HT-29 (cell line): ENCODE data around the gene VKORC1. TPM values are rescaled to one million over a fixed set of nuclear protein-coding genes. Genes with fewer than 3 reads are reported as not detected.

Source experiments
- DNase-seq: peaks from one replicate; pipeline ENCODE4 v3.0.0-alpha.2; 2015; ENCODE audit warnings: low spot score
- total RNA-seq: library from RNA; depleted of rRNA; stranded (reverse); fragments of >200 nt; shearing (Covaris generic); gene quantifications from 2 replicates; pipeline ENCODE4 v1.2.3, GENCODE V29; 2014

VKORC1 gene
- total RNA-seq, 1 experiment from 2014 or later: 72.3 TPM

DNA sequence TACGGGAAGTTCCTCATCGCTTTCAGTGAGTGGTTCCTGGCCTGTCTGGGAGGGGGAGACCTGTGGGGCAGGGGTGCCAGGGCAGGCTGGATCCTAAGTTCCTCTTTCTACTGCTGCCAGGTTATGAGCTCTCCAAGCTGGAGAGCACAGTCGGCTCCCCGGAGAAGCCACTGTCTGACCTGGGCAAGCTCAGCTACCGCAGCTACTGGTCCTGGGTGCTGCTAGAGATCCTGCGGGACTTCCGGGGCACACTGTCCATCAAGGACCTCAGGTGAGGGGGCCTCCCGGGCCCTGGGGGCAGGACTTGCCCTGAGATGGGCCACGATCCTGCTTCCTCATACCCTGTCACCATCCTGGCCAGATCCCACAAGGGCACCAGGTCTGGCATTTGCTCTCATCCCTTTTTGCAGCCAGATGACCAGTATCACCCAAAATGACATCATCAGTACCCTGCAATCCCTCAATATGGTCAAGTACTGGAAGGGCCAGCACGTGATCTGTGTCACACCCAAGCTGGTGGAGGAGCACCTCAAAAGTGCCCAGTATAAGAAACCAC is 35.8 kb upstream of the VKORC1 start:
- no peak for DNase-seq

DNA sequence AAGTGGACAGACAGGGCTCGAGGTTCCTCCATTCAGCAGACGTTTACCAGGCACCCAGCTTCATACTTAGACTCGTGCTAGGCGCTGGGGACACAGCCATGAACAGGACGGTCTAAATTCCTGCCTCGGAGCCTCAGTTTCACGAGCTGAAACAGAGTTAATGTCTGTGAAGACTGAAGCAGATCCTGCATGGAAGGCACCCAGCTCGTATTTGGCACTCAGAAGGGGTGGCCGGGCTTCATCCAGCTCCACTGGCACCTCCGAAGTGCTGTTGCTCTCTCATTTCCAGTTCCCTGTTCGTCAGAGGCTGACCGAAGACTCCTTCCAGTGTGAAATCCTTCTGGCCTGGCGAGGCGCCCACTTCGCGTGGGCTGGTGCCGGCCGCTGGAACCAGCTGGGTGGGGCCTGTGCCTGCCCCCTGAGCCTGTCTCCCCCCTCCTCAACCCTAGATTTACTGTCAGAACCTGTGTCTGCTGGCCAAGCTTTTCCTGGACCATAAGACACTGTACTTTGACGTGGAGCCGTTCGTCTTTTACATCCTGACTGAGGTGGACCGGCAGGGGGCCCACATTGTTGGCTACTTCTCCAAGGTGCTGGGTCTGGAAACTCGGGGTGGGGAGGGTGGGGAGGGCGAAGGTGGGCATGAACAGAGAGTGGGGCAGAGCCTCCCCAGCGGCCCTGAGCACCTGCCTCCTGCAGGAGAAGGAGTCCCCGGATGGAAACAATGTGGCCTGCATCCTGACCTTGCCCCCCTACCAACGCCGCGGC is 35.2 kb upstream of the VKORC1 start:
- peak; percentile 26 for DNase-seq

DNA sequence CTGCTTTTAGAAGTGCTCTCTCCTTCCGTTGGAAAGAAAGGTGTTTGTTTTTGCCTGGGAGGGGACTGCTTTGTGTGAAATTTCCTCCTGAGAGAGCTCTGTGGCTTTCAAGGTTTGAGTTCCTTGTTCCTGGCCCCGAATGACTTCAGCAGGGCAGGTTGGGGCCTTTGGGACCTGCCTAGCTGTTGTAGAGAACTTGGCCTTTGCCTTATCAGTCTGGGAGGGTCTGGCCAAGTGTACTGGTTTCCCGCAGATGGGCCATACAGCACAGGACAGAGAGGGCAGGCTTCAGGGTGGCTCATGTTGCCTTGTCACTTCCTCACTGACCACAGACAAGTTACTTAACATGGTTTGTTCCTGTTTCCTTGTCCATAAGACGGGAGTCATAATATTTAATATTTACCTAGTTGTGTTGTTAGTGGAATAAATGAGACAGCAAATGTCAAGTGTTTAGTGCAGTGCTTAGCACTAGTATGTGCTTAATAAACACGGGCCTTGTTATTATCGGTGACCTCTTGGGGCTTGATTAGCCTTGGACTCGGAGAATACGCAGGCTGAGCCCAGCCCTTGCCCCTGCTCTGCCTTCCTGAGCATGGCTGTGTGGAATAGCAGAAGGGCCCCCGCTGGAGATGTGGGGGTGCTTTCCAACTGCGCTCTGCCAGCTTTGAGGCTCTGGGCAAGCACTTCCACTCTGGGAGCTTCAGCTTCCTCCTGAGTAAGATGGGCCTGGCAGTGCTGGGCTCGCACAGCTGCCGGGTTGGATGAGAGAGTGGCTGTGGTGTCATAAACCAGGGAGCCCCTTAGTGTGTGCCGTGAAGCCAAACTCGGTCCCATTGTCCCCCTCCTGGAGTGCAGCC is 34.3 kb upstream of the VKORC1 start:
- DNase-seq: peak; percentile 69

DNA sequence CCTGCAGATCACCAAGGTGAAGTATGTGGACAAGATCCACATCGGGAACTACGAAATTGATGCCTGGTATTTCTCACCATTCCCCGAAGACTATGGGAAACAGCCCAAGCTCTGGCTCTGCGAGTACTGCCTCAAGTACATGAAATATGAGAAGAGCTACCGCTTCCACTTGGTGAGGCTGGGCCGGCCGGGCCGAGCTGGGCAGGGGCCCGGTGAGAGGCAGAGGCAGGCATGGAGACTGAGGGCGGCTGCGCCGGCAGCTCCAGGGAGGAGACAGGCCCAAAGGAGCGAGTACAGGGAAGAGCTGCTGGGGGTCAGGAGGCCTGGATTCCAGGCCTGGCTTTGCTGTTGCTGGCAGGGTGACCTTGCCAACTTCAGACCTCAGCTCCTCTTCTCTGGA is 32.6 kb upstream of the VKORC1 start:
- DNase-seq: no peak

DNA sequence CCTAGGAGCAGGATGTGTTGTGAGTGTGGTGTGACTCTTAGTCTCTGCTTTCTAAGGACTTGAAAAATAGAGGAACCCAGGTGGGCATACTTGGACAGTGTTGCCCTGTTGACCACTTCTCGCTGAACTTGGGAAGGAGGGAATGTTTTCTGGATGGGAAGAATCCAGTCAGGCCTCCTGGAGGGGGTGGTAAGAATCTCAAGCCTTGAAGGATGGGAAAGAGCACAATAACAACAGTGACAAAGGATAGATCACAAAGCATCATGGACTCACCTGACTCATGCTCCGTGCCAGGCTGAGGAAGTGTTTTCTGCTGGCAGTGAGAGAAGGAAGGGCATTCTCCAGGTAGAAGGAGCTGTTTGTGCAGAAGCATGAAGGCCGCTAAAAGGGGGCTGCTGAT is 31.2 kb upstream of the VKORC1 start:
- no peak for DNase-seq

DNA sequence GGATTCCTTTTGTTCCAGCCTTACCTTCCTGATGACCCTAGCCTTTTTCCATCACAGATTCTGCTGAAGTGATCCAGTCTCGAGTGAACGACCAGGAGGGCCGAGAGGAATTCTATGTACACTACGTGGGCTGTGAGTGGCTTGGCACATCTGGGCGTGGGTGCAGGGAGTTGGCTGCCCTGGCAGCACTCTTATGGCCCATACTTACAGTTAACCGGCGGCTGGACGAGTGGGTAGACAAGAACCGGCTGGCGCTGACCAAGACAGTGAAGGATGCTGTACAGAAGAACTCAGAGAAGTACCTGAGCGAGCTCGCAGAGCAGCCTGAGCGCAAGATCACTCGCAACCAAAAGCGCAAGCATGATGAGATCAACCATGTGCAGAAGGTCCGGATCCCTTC is 25.5 kb upstream of the VKORC1 start:
- no peak for DNase-seq

DNA sequence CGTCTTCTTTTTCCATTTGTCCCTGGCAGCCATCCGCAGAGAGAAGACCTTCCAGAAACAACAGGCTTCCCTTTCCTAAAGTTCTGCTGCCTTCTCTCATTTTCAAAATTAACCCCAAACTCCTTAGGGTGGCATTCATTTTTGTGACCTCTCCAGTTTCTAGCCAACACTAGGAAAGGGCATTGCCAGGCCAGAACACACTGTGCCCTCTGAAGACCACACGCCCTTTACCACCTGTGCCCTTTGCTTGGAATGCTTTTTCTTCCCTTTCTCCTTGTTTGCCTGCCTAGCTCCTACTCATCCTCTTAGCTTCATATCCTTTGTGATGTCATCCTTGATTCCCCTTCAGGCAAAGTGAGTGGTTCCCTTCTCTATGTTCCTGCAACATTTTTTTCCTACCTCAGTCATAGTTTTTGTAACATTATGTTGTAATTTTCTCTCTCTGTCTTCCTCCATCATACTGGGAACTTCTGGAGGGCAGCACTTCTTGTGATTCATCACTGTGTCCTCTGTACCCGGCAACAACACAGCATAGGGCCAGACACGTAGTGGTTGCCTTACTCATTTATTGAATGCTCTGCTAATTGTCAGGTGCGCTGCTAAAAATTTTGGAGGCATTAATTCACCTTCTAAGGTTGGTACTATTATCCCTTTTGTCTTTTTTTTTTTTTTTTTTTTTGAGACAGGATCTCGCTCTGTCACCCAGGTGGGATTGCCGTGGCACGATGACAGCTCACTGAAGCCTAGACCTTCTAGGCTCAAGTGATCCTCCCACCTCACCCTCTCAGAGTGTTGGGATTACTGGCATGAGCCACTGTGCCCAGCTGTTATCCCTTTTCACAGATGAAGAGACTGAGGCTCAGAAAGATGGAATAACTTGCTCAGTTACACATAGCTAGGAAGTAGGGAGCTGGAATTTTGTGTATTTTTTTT is 23.9 kb upstream of the VKORC1 start:
- DNase-seq: no peak

DNA sequence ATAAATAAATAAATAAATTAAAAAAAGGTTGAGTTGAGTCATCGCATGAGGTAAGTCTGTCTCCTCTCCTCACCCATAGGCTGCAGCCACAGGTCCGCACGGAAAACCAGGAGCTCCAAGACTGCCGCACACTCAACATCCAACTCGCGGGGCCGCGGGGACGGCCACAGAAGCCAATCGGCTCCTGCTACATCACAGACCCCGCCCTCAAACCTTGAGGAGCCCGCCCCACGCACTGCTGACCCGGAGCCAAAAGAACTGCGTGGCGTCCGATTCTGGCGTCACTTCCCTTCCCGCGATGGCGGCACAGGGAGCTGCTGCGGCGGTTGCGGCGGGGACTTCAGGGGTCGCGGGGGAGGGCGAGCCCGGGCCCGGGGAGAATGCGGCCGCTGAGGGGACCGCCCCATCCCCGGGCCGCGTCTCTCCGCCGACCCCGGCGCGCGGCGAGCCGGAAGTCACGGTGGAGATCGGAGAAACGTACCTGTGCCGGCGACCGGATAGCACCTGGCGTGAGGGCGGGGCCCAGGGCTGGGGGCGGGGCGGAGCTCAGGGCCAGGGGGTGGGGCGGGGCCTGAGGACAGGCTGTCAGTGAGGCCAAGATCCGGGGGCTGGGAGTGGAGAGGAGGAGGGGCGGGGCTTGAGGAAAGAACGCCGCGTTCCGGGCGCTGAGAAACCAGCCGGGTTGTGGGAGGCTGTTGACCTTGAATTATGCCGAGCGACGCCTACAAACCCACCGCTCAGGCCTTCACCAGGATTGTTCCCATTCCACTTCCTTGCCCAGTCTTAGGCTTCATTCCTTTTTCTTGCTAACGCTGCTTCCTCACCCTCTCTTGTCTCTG is 23.0 kb upstream of the VKORC1 start, which contains the start of gene KAT8:
KAT8 (plus strand) TSS at position 281 of the 839 bp plus-strand sequence; CDS start at position 299, 18 bp downstream.
- DNase-seq: peak; percentile 97

DNA sequence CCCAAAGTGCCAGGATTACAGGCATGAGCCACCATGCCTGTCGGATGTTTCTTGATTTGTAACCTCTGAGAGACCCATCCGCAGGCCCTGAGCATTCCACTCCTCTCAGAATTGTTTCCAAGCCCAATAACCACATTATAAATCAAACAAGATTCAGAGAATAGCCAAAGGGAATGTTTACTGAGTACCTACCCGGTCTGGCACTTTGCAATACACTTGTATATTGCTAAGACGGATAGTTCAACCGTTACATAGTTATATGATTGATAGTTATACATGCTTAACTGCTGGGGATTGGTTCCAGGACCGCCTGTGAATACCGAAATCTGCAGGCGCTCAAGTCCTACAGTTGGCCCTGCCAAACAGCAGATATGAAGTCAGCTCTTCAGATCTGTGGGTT is 19.9 kb upstream of the VKORC1 start:
- no peak for DNase-seq

DNA sequence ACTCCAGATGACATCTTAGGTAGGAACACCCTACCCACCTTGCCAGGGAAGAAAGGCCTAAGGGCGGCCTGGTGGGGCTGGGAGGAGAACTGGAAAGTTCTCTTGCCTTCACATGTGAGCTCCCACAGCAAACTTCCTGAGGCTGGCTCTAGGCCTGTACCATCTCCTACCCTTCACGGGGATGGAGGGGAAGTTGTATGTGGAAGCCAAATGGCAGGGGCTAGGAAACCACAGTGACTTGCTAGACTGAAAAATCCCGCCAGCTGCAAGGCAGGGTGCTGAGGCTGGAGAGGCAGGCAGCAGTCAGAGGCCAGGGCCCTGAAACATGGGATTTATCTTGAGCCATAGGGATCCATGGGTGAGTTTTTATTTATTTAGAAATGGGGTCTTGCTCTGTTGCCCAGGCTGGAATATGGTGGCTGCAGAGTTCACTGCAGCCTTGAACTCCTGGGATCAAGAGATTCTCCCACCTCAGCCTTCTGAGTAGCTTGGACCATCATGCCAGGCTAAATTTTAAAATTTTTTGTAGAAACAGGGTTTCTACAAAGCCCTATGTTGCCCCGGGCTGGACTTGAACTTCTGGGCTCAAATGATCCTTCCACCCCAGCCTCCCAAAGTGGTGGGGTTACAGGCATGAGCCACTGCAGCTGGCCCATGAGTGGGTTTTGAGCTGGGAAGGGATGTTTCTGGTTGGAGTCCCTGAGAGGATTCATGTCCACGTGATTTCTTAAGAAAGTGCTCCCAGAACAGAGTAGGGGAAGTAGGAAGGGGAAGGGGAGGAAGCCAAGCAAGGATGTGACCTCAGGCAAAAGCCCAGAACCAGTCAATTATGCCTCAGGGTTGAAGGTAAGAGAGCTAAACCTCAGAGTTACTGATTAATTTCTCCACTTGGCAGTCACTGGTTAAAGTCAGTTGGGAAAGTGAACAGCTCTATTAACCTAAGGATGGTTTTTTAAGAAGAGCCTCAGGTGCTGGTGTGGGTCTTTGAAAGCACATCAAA is 18.8 kb upstream of the VKORC1 start:
- DNase-seq: peak; percentile 26

DNA sequence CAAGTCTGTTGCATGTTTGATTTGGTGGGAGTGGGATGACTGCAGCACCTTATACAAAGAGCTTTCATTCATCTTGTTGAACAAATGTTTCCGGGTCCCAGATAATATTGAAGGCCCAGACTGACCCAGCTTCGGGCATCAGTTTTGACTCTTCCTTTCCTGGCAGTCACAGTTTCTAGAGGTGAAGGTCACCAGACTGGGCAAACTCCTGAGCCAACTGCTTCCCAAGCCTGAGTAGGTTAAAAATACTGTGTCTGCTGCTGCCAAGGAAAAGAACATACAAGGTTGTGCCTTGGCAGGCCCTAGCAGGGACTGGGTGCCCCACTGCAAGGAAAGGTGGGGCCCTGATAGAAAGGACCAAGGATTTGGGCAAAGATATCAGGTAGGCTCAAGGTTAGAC is 18.1 kb upstream of the VKORC1 start:
- DNase-seq: no peak

DNA sequence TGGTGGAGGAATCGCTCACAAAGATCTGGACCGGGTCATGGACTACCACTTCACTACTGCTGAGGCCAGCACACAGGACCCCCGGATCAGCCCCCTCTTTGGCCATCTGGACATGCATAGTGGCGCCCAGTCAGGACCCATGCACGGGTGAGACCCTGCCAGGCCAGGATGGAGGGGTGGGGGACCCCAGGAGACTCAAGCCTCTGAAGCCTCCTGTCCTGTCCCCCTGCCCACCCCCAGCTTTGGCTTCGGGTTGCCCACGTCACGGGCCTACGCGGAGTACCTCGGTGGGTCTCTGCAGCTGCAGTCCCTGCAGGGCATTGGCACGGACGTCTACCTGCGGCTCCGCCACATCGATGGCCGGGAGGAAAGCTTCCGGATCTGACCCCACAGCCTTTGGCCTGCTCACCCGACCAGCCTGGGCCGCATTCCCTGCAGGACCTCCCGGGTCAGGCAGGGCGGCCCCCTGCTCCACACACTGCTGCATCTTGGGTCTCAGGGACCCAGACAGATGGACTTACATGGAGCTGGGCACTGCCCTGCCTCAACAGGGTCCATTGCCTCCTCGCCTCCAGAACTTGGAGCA is 17.4 kb upstream of the VKORC1 start:
- DNase-seq: no peak

DNA sequence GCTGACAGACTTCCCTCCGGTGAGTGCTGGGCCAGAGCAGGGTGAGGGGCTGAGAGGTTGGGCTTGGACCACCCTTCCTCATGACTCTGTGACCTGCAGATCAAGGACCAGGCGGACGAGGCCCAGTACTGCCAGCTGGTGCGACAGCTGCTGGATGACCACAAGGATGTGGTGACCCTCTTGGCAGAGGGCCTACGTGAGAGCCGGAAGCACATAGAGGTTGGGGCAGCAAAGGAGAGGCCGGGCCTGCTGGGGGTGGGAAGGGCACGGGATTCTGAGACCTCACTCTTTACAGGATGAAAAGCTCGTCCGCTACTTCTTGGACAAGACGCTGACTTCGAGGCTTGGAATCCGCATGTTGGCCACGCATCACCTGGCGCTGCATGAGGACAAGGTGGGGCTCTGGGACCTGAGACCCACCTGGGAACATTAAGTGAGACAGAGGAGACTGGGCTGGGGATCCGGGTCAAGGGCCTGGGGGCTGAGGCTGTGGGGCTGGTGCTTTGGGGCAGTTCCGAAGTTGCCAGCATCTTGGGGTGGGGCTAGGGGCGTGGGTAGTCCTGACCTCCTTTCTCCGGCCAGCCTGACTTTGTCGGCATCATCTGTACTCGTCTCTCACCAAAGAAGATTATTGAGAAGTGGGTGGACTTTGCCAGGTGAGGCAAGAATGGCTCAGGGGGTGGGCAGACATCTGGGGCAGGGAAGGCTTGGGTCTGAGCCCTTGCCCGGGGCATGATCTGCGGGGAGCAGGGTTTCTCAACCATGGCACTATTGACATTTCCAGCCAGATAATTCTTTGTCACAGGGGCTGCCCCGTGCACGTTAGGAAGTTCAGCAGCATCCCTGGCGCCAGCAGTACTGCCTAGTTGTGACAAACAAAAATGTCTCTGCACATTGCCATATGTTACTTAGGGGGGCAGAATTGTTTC is 15.8 kb upstream of the VKORC1 start:
- DNase-seq: no peak

DNA sequence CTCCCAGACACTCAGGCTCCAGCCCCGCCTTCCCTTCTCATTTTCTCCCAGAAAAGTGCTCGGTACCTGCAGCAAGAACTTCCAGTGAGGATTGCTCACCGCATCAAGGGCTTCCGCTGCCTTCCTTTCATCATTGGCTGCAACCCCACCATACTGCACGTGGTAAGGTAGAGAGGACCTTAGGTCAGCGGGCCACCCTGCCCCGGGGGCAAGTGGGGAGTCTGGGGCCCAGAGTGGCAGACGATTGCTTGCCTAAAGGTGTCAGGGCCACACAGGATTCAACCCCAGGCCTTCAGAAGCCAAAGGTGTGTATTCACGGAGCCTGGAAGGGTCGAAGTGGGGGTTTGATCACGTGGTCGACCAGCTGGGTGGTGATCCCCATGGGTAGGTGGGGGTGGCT is 15.0 kb upstream of the VKORC1 start:
- no peak for DNase-seq

DNA sequence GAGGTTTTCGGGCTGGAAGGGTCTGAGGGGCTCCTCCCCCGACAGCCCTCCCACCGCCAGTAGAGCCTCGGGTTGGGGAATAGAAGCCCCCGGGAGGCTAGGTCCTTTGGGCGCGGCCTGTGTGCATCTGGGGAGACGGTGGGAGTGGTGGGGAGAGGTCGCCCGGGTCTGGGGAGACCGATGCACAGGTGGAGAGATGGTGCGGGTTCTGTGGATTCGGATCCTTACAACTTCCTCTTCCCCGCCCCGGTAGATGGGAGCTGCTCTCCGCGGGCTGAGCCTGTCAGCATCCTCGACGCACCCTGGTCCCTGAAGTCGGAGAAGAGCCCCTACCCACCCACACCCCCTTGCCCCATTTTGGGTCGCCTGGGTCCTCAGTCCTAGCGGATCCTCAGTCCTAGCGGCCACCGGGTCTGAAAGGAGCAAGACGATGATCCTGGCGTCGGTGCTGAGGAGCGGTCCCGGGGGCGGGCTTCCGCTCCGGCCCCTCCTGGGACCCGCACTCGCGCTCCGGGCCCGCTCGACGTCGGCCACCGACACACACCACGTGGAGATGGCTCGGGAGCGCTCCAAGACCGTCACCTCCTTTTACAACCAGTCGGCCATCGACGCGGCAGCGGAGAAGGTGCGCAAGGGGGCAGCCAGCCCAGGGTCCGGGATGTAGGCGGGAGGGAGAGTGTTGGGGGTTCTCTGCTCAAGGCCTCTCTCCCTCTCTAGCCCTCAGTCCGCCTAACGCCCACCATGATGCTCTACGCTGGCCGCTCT is 14.4 kb upstream of the VKORC1 start:
- no peak for DNase-seq

DNA sequence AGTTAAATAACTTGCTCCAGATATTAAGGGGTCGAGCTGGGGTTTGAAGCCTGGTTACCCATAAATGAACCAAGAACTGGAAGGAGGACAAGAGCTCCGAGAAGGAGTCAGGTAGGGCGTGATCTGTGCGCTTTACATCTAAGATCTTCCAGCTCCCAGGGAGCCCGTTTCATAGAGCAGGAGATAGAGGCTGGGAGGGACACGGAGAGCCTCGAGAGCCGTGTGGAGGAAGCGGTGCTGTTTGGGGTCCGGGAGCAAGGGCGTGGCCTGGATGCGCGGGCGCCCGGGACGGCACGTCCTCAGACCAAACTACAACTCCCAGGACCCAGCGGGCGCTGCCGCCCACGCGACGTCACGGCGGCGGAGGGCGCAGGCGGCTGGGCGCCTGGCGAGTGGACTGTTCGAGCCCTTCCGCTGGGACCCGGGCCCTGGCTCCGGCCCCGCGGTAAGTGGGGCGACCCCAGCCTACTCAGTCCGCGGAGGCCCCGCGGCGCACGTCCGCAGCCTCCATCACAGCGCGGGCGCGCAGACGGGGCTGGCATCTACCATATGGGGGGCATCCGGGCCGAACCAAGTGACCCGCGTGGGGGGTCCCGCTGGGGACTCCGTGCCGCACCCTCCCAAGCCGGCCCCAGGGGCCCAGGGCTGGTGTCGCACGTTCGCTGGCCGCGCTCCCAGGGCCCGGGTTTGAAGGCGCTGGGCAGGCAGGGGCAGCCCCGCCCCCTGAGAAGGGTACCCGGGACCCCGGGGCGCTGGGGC is 13.6 kb upstream of the VKORC1 start, which contains the start of gene BCKDK:
BCKDK (plus strand) TSS at position 352 of the 759 bp plus-strand sequence. CDS start 838 bp downstream, outside the sequence.
- peak; percentile 47 for DNase-seq
